ENCODE measurements around the gene IL2RG. TPM values are rescaled to one million over a fixed set of nuclear protein-coding genes. Genes with fewer than 3 reads are reported as not detected.

The IL2RG gene
- total and polyA plus RNA-seq, 7 donors: 1.7 to 90.1 (median 11.2) TPM; not detected in 1

- intact Hi-C loops (cut with DNase I): no loop called here
- no peak for DNase-seq
- Histone ChIP-seq H3K36me3 (no peaks in the 10 kb centered on the region), H3K4me1 (no peaks in the 10 kb centered on the region), H3K4me3 (no peak overlapping the region), H3K27me3 (no peaks in the 10 kb centered on the region), H3K27ac (no peak overlapping the region), H3K9me3 (no peaks in the 10 kb centered on the region)
- TF ChIP-seq POLR2AphosphoS5 (IDR thresholded peaks at IDR 0.05): no peak
- no peak for TF ChIP-seq EP300 (IDR thresholded peaks at IDR 0.05)
- TF ChIP-seq, protein P1, sequence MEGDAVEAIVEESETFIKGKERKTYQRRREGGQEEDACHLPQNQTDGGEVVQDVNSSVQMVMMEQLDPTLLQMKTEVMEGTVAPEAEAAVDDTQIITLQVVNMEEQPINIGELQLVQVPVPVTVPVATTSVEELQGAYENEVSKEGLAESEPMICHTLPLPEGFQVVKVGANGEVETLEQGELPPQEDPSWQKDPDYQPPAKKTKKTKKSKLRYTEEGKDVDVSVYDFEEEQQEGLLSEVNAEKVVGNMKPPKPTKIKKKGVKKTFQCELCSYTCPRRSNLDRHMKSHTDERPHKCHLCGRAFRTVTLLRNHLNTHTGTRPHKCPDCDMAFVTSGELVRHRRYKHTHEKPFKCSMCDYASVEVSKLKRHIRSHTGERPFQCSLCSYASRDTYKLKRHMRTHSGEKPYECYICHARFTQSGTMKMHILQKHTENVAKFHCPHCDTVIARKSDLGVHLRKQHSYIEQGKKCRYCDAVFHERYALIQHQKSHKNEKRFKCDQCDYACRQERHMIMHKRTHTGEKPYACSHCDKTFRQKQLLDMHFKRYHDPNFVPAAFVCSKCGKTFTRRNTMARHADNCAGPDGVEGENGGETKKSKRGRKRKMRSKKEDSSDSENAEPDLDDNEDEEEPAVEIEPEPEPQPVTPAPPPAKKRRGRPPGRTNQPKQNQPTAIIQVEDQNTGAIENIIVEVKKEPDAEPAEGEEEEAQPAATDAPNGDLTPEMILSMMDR (IDR thresholded peaks at IDR 0.05): no peak
- TF ChIP-seq POLR2A (IDR thresholded peaks at IDR 0.05): no peak
- WGBS, 2 donors: 69 to 82% methylated on average over 4 of the region's 4 CpGs
These were observed 4.1 kb downstream of the IL2RG start for GRCh38 chrX:71107245-71107644.

DNA sequence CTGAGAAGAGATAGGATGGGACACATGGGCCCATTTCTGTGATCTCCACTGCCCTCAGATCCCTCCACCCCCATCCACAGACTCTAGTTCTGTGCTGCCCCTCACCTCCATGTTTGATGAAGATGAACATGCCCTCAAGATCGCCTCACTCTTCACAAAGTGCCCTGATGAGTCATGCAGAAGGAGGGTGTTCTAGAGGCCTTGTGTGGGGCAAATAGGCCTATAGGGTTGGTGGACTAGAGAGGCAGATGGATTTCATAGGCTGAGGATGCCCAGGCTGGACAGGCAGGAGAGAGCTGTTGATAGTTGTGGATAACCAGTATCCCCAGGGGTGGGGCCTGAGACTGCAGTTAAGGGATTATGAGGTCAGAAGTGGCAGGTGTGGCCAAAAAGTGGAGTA, 5.0 kb downstream of the IL2RG start, which contains the start of gene CXorf65:
Gene CXorf65 (minus strand): TSS at position 314 of the 400 bp plus-strand sequence. CDS start 184 bp downstream, at position 130.
- intact Hi-C loops (cut with DNase I): no loop called here
- Histone ChIP-seq H3K36me3 (no peaks in the 10 kb centered on the region), H3K4me1 (no peaks in the 10 kb centered on the region), H3K27ac (no peak within 1 kb of the TSS), H3K27me3 (no peaks in the 10 kb centered on the region), H3K9me3 (no peaks in the 10 kb centered on the region), H3K4me3 (no peak within 1 kb of the TSS)
- DNase-seq: no peak
- TF ChIP-seq POLR2A (IDR thresholded peaks at IDR 0.05): no peak
- TF ChIP-seq POLR2AphosphoS5 (IDR thresholded peaks at IDR 0.05): no peak
- TF ChIP-seq EP300 (IDR thresholded peaks at IDR 0.05): no peak
- TF ChIP-seq, protein P1 (IDR thresholded peaks at IDR 0.05): no peak
- 90 to 96% methylated on average over 1 of the region's 1 CpG for WGBS, 2 donors

DNA sequence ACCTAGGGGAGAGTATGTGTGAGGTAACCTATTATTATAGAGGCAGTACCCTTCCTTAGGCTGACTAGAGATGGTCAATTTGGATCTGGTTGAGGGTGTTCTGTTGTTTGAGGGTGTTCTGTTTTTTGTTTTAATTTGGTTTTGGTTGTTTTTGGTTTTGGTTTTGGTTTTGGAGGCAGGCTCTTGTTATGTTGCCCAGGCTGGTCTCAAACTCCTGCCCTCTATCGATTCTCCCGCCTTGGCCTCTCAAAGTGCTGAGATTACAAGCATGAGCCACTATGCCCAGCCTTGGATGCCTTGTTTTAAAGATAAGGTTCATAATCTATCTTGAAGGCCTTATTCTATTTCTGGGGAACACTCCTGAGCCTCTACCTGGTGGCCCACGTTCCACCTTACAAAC, 5.7 kb downstream of the IL2RG start:
- Histone ChIP-seq H3K4me3 (no peak overlapping the region), H3K27ac (no peak overlapping the region), H3K9me3 (no peaks in the 10 kb centered on the region), H3K36me3 (no peaks in the 10 kb centered on the region), H3K4me1 (no peaks in the 10 kb centered on the region), H3K27me3 (no peaks in the 10 kb centered on the region)
- DNase-seq: no peak
- TF ChIP-seq POLR2AphosphoS5 (IDR thresholded peaks at IDR 0.05) (no peak), EP300 (IDR thresholded peaks at IDR 0.05) (no peak), POLR2A (IDR thresholded peaks at IDR 0.05) (no peak)
- TF ChIP-seq, protein P1 (IDR thresholded peaks at IDR 0.05): no peak
- intact Hi-C loops (cut with DNase I): no loop called here
- 84 to 98% methylated on average over 3 of the region's 3 CpGs for WGBS, 2 donors

DNA sequence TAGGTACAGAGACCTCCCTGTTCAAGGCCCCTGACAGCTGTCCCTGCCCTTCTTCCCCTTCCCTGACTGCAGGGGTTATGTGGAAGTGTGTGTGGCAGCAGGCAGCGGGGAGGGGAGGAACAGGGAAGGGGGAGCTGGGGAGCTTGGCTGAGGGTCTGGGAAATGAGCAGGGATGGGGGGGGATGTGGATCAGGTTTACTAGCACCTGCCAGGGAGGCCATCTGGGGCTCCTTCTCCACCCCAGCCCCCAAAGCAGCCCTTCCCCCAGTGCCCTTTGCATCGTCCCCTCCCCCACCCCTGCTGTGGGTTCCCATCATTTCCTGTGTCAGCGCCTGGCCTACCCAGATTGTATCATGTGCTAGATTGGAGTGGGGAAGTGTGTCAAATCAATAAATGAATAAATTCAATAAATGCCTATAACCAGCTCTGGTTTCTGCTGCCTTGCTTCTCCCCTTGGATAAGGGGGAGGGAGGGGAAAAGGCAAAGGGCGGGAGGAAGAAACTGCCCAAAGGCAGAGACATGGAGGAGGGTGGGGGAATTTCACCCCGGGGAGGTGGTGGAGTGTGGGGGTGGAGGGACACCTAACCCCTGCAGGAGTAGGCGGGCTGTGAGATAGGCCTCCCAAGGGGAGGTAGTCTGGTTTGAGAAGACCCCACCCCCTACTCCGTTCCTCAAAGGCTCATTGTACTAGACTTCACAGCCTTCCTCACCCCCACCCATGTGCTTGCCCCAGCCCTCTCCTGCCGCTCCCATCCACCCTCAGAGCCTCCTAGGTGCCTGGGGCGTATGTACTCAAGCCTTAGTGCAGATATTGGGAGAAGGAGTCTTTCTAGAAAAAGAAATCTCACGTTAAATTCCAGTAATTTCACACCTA, 8.0 kb downstream of the IL2RG start:
- peak; percentile 59 for DNase-seq
- TF ChIP-seq POLR2A (IDR thresholded peaks at IDR 0.05) (no peak), POLR2AphosphoS5 (IDR thresholded peaks at IDR 0.05) (no peak), EP300 (IDR thresholded peaks at IDR 0.05) (no peak)
- TF ChIP-seq, protein P1 (IDR thresholded peaks at IDR 0.05): no peak
- Histone ChIP-seq H3K36me3 (no peaks in the 10 kb centered on the region), H3K9me3 (no peaks in the 10 kb centered on the region), H3K27me3 (no peaks in the 10 kb centered on the region), H3K4me3 (no peak overlapping the region), H3K27ac (peak overlapping the region in 2 of 4 donors; percentile 7 to 35), H3K4me1 (peaks cover 0 to 4% (median 0%) of the 10 kb centered on the region in 4 donors)
- 16 to 34% methylated on average over 10 of the region's 10 CpGs for WGBS, 2 donors
- intact Hi-C loops (cut with DNase I): no loop called here

All from sigmoid colon (tissue), 7 donors.